CD14-positive monocyte (primary cell): Measurements from ENCODE around the gene DRC7. TPM values are rescaled to one million over a fixed set of nuclear protein-coding genes. Genes with fewer than 3 reads are reported as not detected.
A peak's percentile ranks its signal among the peaks of the same experiment; 100 is the strongest.

ENCODE experiments used
- DNase-seq, 3 donors: peaks; one replicate each; pipeline ENCODE4 v3.0.0-alpha.2; 2011 to 2022
- H2AFZ ChIP-seq: 2 replicates; pipeline ENCODE4 v1.6.0; 2012; ENCODE audit warnings: mild to moderate bottlenecking, low read depth, low read length, inconsistent platforms; ENCODE audit not compliant: insufficient read depth, poor library complexity, severe bottlenecking
- H3K27ac ChIP-seq, 2 donors: 1 replicate in 1 of 2; 2 replicates in 1 of 2; pipeline ENCODE4 v1.5.1; 2012 to 2013; ENCODE audit warnings: low read length in 2 of 2, control low read depth in 1 of 2, inconsistent platforms in 1 of 2, low read depth in 1 of 2, mild to moderate bottlenecking in 1 of 2
- H3K27me3 ChIP-seq, 2 donors: one replicate each; pipeline versions ENCODE4 v1.6.0 to v1.6.1; 2011 to 2013; ENCODE audit warnings: low read length in 2 of 2; ENCODE audit not compliant: control insufficient read depth in 2 of 2, insufficient read depth in 2 of 2
- H3K36me3 ChIP-seq, 2 donors: replicated peaks in 1 of 2; 1 replicate in 1 of 2; 2 replicates in 1 of 2; pipeline versions ENCODE4 v1.5.1 to v1.6.1; 2012 to 2013; ENCODE audit warnings: low read length in 2 of 2, control low read depth in 1 of 2, inconsistent platforms in 1 of 2, mild to moderate bottlenecking in 1 of 2; ENCODE audit not compliant: insufficient read depth in 2 of 2, control insufficient read depth in 1 of 2
- H3K4me1 ChIP-seq, 2 donors: 1 replicate in 1 of 2; 2 replicates in 1 of 2; pipeline versions ENCODE4 v1.5.1 to v1.6.1; 2012 to 2013; ENCODE audit warnings: low read length in 2 of 2, control low read depth in 1 of 2, inconsistent platforms in 1 of 2, mild to moderate bottlenecking in 1 of 2, moderate library complexity in 1 of 2; ENCODE audit not compliant: insufficient read depth in 2 of 2, control insufficient read depth in 1 of 2
- H3K4me2 ChIP-seq: replicated peaks from 2 replicates; pipeline ENCODE3; 2012; ENCODE audit warnings: low read length, moderate library complexity, mild to moderate bottlenecking; ENCODE audit not compliant: poor library complexity, severe bottlenecking; ENCODE audit errors: extremely low read depth
- H3K4me3 ChIP-seq, 3 experiments: fragments of 200-600 bp in 1 of 3; sonication (generic) in 1 of 3; replicated peaks in 1 of 3; 1 replicate in 2 of 3; 2 replicates in 1 of 3; pipeline ENCODE4 v1.5.1; 2011 to 2013; ENCODE audit warnings: low read length in 3 of 3, mild to moderate bottlenecking in 3 of 3, control low read depth in 2 of 3, low read depth in 2 of 3, inconsistent platforms in 1 of 3, moderate library complexity in 1 of 3
- H3K79me2 ChIP-seq: 2 replicates; pipeline ENCODE4 v1.6.0; 2012; ENCODE audit warnings: mild to moderate bottlenecking, control low read depth, inconsistent platforms, low read length, moderate library complexity; ENCODE audit not compliant: insufficient read depth
- H3K9ac ChIP-seq: 2 replicates; pipeline ENCODE4 v1.6.0; 2017; ENCODE audit warnings: low read length, mild to moderate bottlenecking; ENCODE audit not compliant: insufficient read depth, poor library complexity, severe bottlenecking
- H3K9me3 ChIP-seq, 2 donors: replicated peaks in 1 of 2; 1 replicate in 1 of 2; 2 replicates in 1 of 2; pipeline versions ENCODE4 v1.5.1 to v1.6.1; 2012 to 2013; ENCODE audit warnings: low read length in 2 of 2, control low read depth in 1 of 2; ENCODE audit not compliant: control insufficient read depth in 1 of 2, insufficient read depth in 1 of 2
- H4K20me1 ChIP-seq: 2 replicates; pipeline ENCODE4 v1.6.0; 2012; ENCODE audit warnings: mild to moderate bottlenecking, low read length, control low read depth, moderate library complexity; ENCODE audit not compliant: insufficient read depth
- H3K27ac Mint-ChIP-seq, 7 donors: one replicate each; pipeline ENCODE4 v1.8.0; 2020; ENCODE audit warnings: mild to moderate bottlenecking in 7 of 7, mixed read lengths in 7 of 7, moderate library complexity in 6 of 7, inconsistent platforms in 2 of 7
- H3K27me3 Mint-ChIP-seq, 3 donors: one replicate each; pipeline ENCODE4 v1.8.0; 2021 to 2022; ENCODE audit warnings: low read depth in 3 of 3, mild to moderate bottlenecking in 3 of 3, mixed read lengths in 3 of 3, moderate library complexity in 3 of 3, inconsistent platforms in 1 of 3
- H3K36me3 Mint-ChIP-seq, 2 donors: one replicate each; pipeline ENCODE4 v1.8.0; 2020; ENCODE audit warnings: mixed read lengths in 2 of 2, inconsistent platforms in 1 of 2, mild to moderate bottlenecking in 1 of 2
- H3K4me1 Mint-ChIP-seq: one replicate; pipeline ENCODE4 v1.8.0; 2020; ENCODE audit warnings: mild to moderate bottlenecking, mixed read lengths
- H3K4me3 Mint-ChIP-seq, 2 donors: one replicate each; pipeline ENCODE4 v1.8.0; 2020; ENCODE audit warnings: mild to moderate bottlenecking in 2 of 2, mixed read lengths in 2 of 2, moderate library complexity in 1 of 2
- H3K9me3 Mint-ChIP-seq, 7 donors: one replicate each; pipeline ENCODE4 v1.8.0; 2020 to 2022; ENCODE audit warnings: mixed read lengths in 7 of 7, mild to moderate bottlenecking in 6 of 7, moderate library complexity in 6 of 7, inconsistent platforms in 2 of 7
- WGBS: methylation state at CpG from one replicate; pipeline ENCODE4 v1.1.5; 2013; ENCODE audit warnings: missing lambda C conversion rate; ENCODE audit not compliant: insufficient coverage; 5-methylcytosine and 5-hydroxymethylcytosine counted together
- intact Hi-C, 2 donors: fragments of 100-400 bp; cut with micrococcal nuclease; formaldehyde crosslinking; loops; one replicate each; pipeline versions ENCODE4 v1.15.0 to v1.15.1; 2023
- polyA plus RNA-seq, 3 donors: library from polyadenylated mRNA; depleted of rRNA in 1 of 3; unstranded in 2 of 3; stranded (reverse) in 1 of 3; fragments of 300-500 nt in 2 of 3; fragments of >200 nt in 1 of 3; fragmentation: Illumina TruSeq in 2 of 3; gene quantifications; 1 replicate in 2 of 3; 2 replicates in 1 of 3; pipeline ENCODE4 v1.2.3, GENCODE V29; 2012 to 2021
- TF ChIP-seq, protein P1 (sequence below): fragments of 200-600 bp; IDR thresholded peaks from one replicate; pipeline ENCODE4 v1.8.0; 2022; ENCODE audit warnings: antibody characterized with exemption, mild to moderate bottlenecking

The DRC7 gene
- polyA plus RNA-seq, 3 donors: 0.11 to 0.41 TPM; not detected in 1

- no peak overlapping the region for H3K4me3 ChIP-seq
- H4K20me1 ChIP-seq: no peaks in the 10 kb centered on the region
- no peaks in the 10 kb centered on the region for H3K9me3 ChIP-seq
- peaks cover 2 to 43% of the 10 kb centered on the region in 2 donors for H3K27me3 ChIP-seq
- no peak overlapping the region for H3K9ac ChIP-seq
- Mint-ChIP-seq H3K4me3 (peak overlapping the region in 1 of 2 donors; percentile 48), H3K27ac (peak overlapping the region in 2 of 7 donors; percentile 7 to 51), H3K36me3 (no peaks in the 10 kb centered on the region), H3K4me1 (peaks cover 24% of the 10 kb centered on the region), H3K9me3 (peaks cover 0 to 5% (median 0%) of the 10 kb centered on the region in 7 donors), H3K27me3 (peaks cover 25 to 50% (median 38%) of the 10 kb centered on the region in 3 donors)
- TF ChIP-seq, protein P1, sequence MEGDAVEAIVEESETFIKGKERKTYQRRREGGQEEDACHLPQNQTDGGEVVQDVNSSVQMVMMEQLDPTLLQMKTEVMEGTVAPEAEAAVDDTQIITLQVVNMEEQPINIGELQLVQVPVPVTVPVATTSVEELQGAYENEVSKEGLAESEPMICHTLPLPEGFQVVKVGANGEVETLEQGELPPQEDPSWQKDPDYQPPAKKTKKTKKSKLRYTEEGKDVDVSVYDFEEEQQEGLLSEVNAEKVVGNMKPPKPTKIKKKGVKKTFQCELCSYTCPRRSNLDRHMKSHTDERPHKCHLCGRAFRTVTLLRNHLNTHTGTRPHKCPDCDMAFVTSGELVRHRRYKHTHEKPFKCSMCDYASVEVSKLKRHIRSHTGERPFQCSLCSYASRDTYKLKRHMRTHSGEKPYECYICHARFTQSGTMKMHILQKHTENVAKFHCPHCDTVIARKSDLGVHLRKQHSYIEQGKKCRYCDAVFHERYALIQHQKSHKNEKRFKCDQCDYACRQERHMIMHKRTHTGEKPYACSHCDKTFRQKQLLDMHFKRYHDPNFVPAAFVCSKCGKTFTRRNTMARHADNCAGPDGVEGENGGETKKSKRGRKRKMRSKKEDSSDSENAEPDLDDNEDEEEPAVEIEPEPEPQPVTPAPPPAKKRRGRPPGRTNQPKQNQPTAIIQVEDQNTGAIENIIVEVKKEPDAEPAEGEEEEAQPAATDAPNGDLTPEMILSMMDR: no peak
- H3K27ac ChIP-seq: no peak overlapping the region
- DNase-seq: no peak
- no peak overlapping the region for H3K4me2 ChIP-seq
- H3K79me2 ChIP-seq: no peaks in the 10 kb centered on the region
- 61% methylated on average over 8 of the region's 14 CpGs for WGBS
- intact Hi-C loops: loop anchor here (5.0 kb wide), 3 partner anchors 46 to 91 kb away; partner anchors contain the start of genes DRC7 (in 1 of the 2) and KATNB1 (in 1 of the 2)
- H2AFZ ChIP-seq: no peak overlapping the region
- H3K36me3 ChIP-seq: no peaks in the 10 kb centered on the region
- peaks cover 24 to 25% of the 10 kb centered on the region in 2 donors for H3K4me1 ChIP-seq
Observed at GRCh38 chr16:57646388-57647039, 48.1 kb upstream of the DRC7 start.

GRCh38 chr16:57647136-57647875 lies 47.3 kb upstream of the DRC7 start:
- Mint-ChIP-seq H3K4me3 (peak overlapping the region in 1 of 2 donors; percentile 54), H3K27me3 (peaks cover 21 to 42% (median 32%) of the 10 kb centered on the region in 3 donors), H3K4me1 (peaks cover 24% of the 10 kb centered on the region), H3K36me3 (no peaks in the 10 kb centered on the region), H3K27ac (peak overlapping the region in 5 of 7 donors; percentile 53 to 93 (median 81)), H3K9me3 (peaks cover 0 to 5% (median 0%) of the 10 kb centered on the region in 7 donors)
- 80% methylated on average over 2 of the region's 10 CpGs for WGBS
- no peak overlapping the region for H3K4me2 ChIP-seq
- no peaks in the 10 kb centered on the region for H4K20me1 ChIP-seq
- no peak overlapping the region for H3K9ac ChIP-seq
- no peaks in the 10 kb centered on the region for H3K36me3 ChIP-seq
- no peaks in the 10 kb centered on the region for H3K79me2 ChIP-seq
- no peak overlapping the region for H3K27ac ChIP-seq
- no peaks in the 10 kb centered on the region for H3K9me3 ChIP-seq
- TF ChIP-seq, protein P1: no peak
- no peak overlapping the region for H3K4me3 ChIP-seq
- intact Hi-C loops: loop anchor here (5.0 kb wide), 3 partner anchors 45 to 90 kb away; partner anchors contain the start of genes DRC7 (in 1 of the 2) and KATNB1 (in 1 of the 2)
- peak in 1 of 3 donors; percentile 29 for DNase-seq
- H3K27me3 ChIP-seq: peaks cover 2 to 43% of the 10 kb centered on the region in 2 donors
- no peak overlapping the region for H2AFZ ChIP-seq
- H3K4me1 ChIP-seq: peaks cover 24 to 25% of the 10 kb centered on the region in 2 donors
